HepG2 (cell line): ENCODE data around the gene LINC00237. TPM values are rescaled to one million over a fixed set of nuclear protein-coding genes. Genes with fewer than 3 reads are reported as not detected.
A peak's percentile ranks its signal among the peaks of the same experiment; 100 is the strongest.

Source experiments
- GPBP1L1 ChIP-seq: sonication (generic); formaldehyde crosslinking; IDR thresholded peaks from 2 replicates; pipeline ENCODE4 v1.5.0; 2020; ENCODE audit warnings: mild to moderate bottlenecking, missing genetic modification reagents
- HNRNPK ChIP-seq: fragments of 200-400 bp; formaldehyde crosslinking; IDR thresholded peaks from 2 replicates; pipeline ENCODE4 v1.6.1; 2018; ENCODE audit warnings: low read length, low read depth, moderate library complexity, mild to moderate bottlenecking; ENCODE audit not compliant: poor library complexity, severe bottlenecking
- HOMEZ ChIP-seq: IDR thresholded peaks from 2 replicates; pipeline ENCODE4 v1.6.1; 2016; ENCODE audit warnings: low read depth
- HOXA7 ChIP-seq: sonication (generic); formaldehyde crosslinking; IDR thresholded peaks from 2 replicates; pipeline ENCODE4 v1.8.1; 2022; ENCODE audit warnings: mild to moderate bottlenecking, missing genetic modification reagents, moderate library complexity
- IRF2 ChIP-seq: IDR thresholded peaks from 2 replicates; pipeline ENCODE4 v1.6.1; 2018; ENCODE audit warnings: missing genetic modification reagents, missing compliant biosample characterization
- LCORL ChIP-seq, 2 experiments: fragments of 450-650 bp in 1 of 2; sonication (generic) in 1 of 2; formaldehyde crosslinking in 1 of 2; IDR thresholded peaks; 2 replicates each; pipeline versions ENCODE4 v1.5.0 to v1.6.1; 2017 to 2020; ENCODE audit warnings: antibody characterized with exemption in 1 of 2, missing genetic modification reagents in 1 of 2
- MED13 ChIP-seq: sonication (generic); formaldehyde crosslinking; IDR thresholded peaks from 2 replicates; pipeline ENCODE4 v1.5.0; 2020; ENCODE audit warnings: missing genetic modification reagents
- MED8 ChIP-seq: sonication (generic); formaldehyde crosslinking; IDR thresholded peaks from 2 replicates; pipeline ENCODE4 v1.8.1; 2023; ENCODE audit warnings: mild to moderate bottlenecking, missing genetic modification reagents; ENCODE audit not compliant: insufficient replicate concordance
- MXD4 ChIP-seq: IDR thresholded peaks from 2 replicates; pipeline ENCODE4 v1.6.1; 2016; ENCODE audit warnings: mild to moderate bottlenecking, missing biosample characterization, missing genetic modification reagents
- RARA ChIP-seq: IDR thresholded peaks from 2 replicates; pipeline ENCODE4 v1.6.1; 2016; ENCODE audit warnings: missing genetic modification reagents, missing compliant biosample characterization
- RBM39 ChIP-seq: fragments of 200-400 bp; formaldehyde crosslinking; IDR thresholded peaks from one replicate; pipeline ENCODE4 v1.6.1; 2018; ENCODE audit warnings: antibody characterized with exemption, mild to moderate bottlenecking, low read depth, low read length; ENCODE audit not compliant: poor library complexity, severe bottlenecking
- SMAD3 ChIP-seq: sonication (generic); formaldehyde crosslinking; IDR thresholded peaks from 2 replicates; pipeline ENCODE4 v1.4.0; 2020; ENCODE audit warnings: missing genetic modification reagents
- SSRP1 ChIP-seq: IDR thresholded peaks from 2 replicates; pipeline ENCODE4 v1.6.1; 2016; ENCODE audit warnings: control low read depth
- U2AF1 ChIP-seq: fragments of 200-400 bp; formaldehyde crosslinking; optimal IDR thresholded peaks from 2 replicates; pipeline ENCODE3; 2017; ENCODE audit warnings: mild to moderate bottlenecking, low read depth, low read length
- ZBTB7B ChIP-seq: sonication (generic); formaldehyde crosslinking; IDR thresholded peaks from 2 replicates; pipeline ENCODE4 v1.4.0; 2020; ENCODE audit warnings: missing genetic modification reagents
- ZEB1 ChIP-seq: IDR thresholded peaks from 2 replicates; pipeline ENCODE4 v1.6.1; 2012; ENCODE audit warnings: mild to moderate bottlenecking, low read depth, inconsistent platforms; ENCODE audit not compliant: insufficient replicate concordance
- ZFP36L1 ChIP-seq: sonication (generic); formaldehyde crosslinking; IDR thresholded peaks from 2 replicates; pipeline ENCODE4 v1.8.0; 2022; ENCODE audit warnings: mild to moderate bottlenecking, missing genetic modification reagents, moderate library complexity
- ZIK1 ChIP-seq: sonication (generic); formaldehyde crosslinking; IDR thresholded peaks from 2 replicates; pipeline ENCODE4 v1.5.0; 2020; ENCODE audit warnings: mild to moderate bottlenecking, low read depth, missing genetic modification reagents, borderline replicate concordance
- ZMAT3 ChIP-seq: sonication (generic); formaldehyde crosslinking; conservative IDR thresholded peaks from 2 replicates; pipeline ENCODE4 v1.7.0; 2021; ENCODE audit warnings: missing genetic modification reagents
- ZNF556 ChIP-seq: sonication (generic); formaldehyde crosslinking; IDR thresholded peaks from 2 replicates; pipeline ENCODE4 v1.4.0; 2020; ENCODE audit warnings: mild to moderate bottlenecking, missing genetic modification reagents, borderline replicate concordance
- ZNF576 ChIP-seq: sonication (generic); formaldehyde crosslinking; IDR thresholded peaks from 2 replicates; pipeline ENCODE4 v1.4.0; 2020; ENCODE audit warnings: mild to moderate bottlenecking, missing genetic modification reagents
- ZNF589 ChIP-seq: sonication (generic); formaldehyde crosslinking; conservative IDR thresholded peaks from 2 replicates; pipeline ENCODE4 v1.8.0; 2022; ENCODE audit warnings: mild to moderate bottlenecking, moderate library complexity, missing genetic modification reagents
- ZNF749 ChIP-seq: sonication (generic); formaldehyde crosslinking; IDR thresholded peaks from 2 replicates; pipeline ENCODE4 v1.8.0; 2022; ENCODE audit warnings: mild to moderate bottlenecking, missing genetic modification reagents, moderate library complexity, borderline replicate concordance
- ZNF790 ChIP-seq: sonication (generic); formaldehyde crosslinking; IDR thresholded peaks from 2 replicates; pipeline ENCODE4 v1.8.0; 2022; ENCODE audit warnings: missing genetic modification reagents, mild to moderate bottlenecking, borderline replicate concordance
- polyA plus RNA-seq, 8 experiments: library from polyadenylated mRNA; depleted of rRNA in 3 of 8; stranded (reverse) in 7 of 8; unstranded in 1 of 8; fragments of >200 nt; fragmentation: Illumina TruSeq in 4 of 8; extraction: Trizol in 4 of 8; gene quantifications; 2 replicates each; pipeline versions ENCODE4 v1.2.1 to v1.2.3, GENCODE V29; 2011 to 2016; ENCODE audit warnings: low read depth in 4 of 8, missing spikeins in 1 of 8, mixed read lengths in 1 of 8; ENCODE audit not compliant: insufficient read depth in 1 of 8
- total RNA-seq, 5 experiments: library from RNA; depleted of rRNA; stranded (reverse); fragments of >200 nt; fragmentation: Illumina TruSeq; extraction: Trizol; gene quantifications; 2 replicates each; pipeline ENCODE4 v1.2.3, GENCODE V29; 2016; ENCODE audit warnings: low read depth in 1 of 5

The LINC00237 gene
- total and polyA plus RNA-seq, 2 of the 13 experiments (the other 11 are each of a cell fraction or from before 2014, with no cell fraction given), result not detected

GRCh38 chr20:21125849-21126580, 19.9 kb upstream of the LINC00237 start, which contains the start of gene KIZ (continued):
- TF ChIP-seq U2AF1, result no peak
- peak; percentile 52 for TF ChIP-seq SMAD3 (CRISPR knock-in tag)
- TF ChIP-seq ZNF589 (CRISPR knock-in tag), result peak; percentile 89
- TF ChIP-seq HOXA7 (CRISPR knock-in tag), result peak; percentile 31; the same call in 1 of the 2 replicates
- peak; percentile 33; the same call in 1 of the 2 replicates for TF ChIP-seq ZNF790 (CRISPR knock-in tag)
- peak; percentile 93 for TF ChIP-seq ZBTB7B (CRISPR knock-in tag)
- TF ChIP-seq HOMEZ, result peak; percentile 98
- no peak for TF ChIP-seq ZEB1
- TF ChIP-seq RARA (CRISPR knock-in tag), result peak; percentile 27; the same call in 1 of the 2 replicates
- TF ChIP-seq HNRNPK, result peak; percentile 94
- TF ChIP-seq MED13 (CRISPR knock-in tag), result peak; percentile 73; the same call in 1 of the 2 replicates
- TF ChIP-seq ZIK1 (CRISPR knock-in tag), result peak; percentile 87
- peak; percentile 9; the same call in 1 of the 2 replicates for TF ChIP-seq SSRP1 (CRISPR knock-in tag)
- TF ChIP-seq RBM39, result peak; percentile 97
- TF ChIP-seq ZMAT3, result peak; percentile 90
- no peak for TF ChIP-seq GPBP1L1
- peak; percentile 70 for TF ChIP-seq MED8 (CRISPR knock-in tag)
- TF ChIP-seq ZNF749 (CRISPR knock-in tag), result peak; percentile 73; the same call in 1 of the 2 replicates
- peak; percentile 86 for TF ChIP-seq ZNF556 (CRISPR knock-in tag)
- TF ChIP-seq IRF2 (CRISPR knock-in tag), result peak; percentile 58; the same call in 1 of the 2 replicates
- TF ChIP-seq MXD4, result peak; percentile 87
- no peak for TF ChIP-seq LCORL (IDR thresholded peaks at IDR 0.05)
- no peak for TF ChIP-seq LCORL (CRISPR knock-in tag; IDR thresholded peaks at IDR 0.05)
- peak; percentile 70; the same call in 1 of the 2 replicates for TF ChIP-seq ZNF576 (CRISPR knock-in tag)
- peak; percentile 70; the same call in 1 of the 2 replicates for TF ChIP-seq ZFP36L1
